Liver (tissue), 3 donors: ENCODE measurements around the gene SPATA33.

Experiments used
- CTCF ChIP-seq: fragments of 150-350 bp; IDR thresholded peaks from 2 replicates; pipeline ENCODE4 v1.5.1; 2017; ENCODE audit warnings: improper control_type of control experiment, low read depth, low read length; ENCODE audit not compliant: missing input control
- FOXA1 ChIP-seq: IDR thresholded peaks from 2 replicates; pipeline ENCODE4 v1.6.1; 2016; ENCODE audit warnings: antibody characterized with exemption
- RXRA ChIP-seq, 2 donors: IDR thresholded peaks; 2 replicates each; pipeline ENCODE4 v1.6.1; 2017 to 2018; ENCODE audit warnings: antibody characterized with exemption in 2 of 2, mild to moderate bottlenecking in 1 of 2
- TAF1 ChIP-seq: conservative IDR thresholded peaks from 2 replicates; pipeline ENCODE4 v1.6.1; 2016; ENCODE audit warnings: antibody characterized with exemption, mild to moderate bottlenecking
- YY1 ChIP-seq: IDR thresholded peaks from 2 replicates; pipeline ENCODE4 v1.6.1; 2016; ENCODE audit warnings: antibody characterized with exemption, mild to moderate bottlenecking
- TF ChIP-seq, protein P1 (sequence below): IDR thresholded peaks from 2 replicates; pipeline ENCODE4 v1.6.1; 2016; ENCODE audit warnings: antibody characterized with exemption
- TF ChIP-seq, protein P2 (sequence below): IDR thresholded peaks from 2 replicates; pipeline ENCODE4 v1.6.1; 2016; ENCODE audit warnings: antibody characterized with exemption
- donor health status: healthy.
- donor health status: healthy.

- no peak for TF ChIP-seq YY1
- no peak for TF ChIP-seq RXRA (IDR thresholded peaks at IDR 0.05)
- TF ChIP-seq CTCF = no peak
- no peak for TF ChIP-seq FOXA1
- no peak for TF ChIP-seq TAF1
- TF ChIP-seq, protein P1, sequence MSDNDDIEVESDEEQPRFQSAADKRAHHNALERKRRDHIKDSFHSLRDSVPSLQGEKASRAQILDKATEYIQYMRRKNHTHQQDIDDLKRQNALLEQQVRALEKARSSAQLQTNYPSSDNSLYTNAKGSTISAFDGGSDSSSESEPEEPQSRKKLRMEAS = no peak
- TF ChIP-seq, protein P2, sequence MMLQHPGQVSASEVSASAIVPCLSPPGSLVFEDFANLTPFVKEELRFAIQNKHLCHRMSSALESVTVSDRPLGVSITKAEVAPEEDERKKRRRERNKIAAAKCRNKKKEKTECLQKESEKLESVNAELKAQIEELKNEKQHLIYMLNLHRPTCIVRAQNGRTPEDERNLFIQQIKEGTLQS = no peak
Measured at GRCh38 chr16:89613954-89614459, 43.6 kb upstream of the SPATA33 start.
